Hematopoietic multipotent progenitor cell treated with erythropoietin and hydrocortisone succinate and interleukin-3 and kit ligand, for 4 days (in vitro differentiated cells): ENCODE measurements around the gene GRM4.

ENCODE experiments used
- DNase-seq: peaks from one replicate; pipeline ENCODE4 v3.0.0-alpha.2; 2015

The GRM4 gene

GRCh38 chr6:34037151-34037550, 108.7 kb downstream of the GRM4 start:
- no peak for DNase-seq

DNA sequence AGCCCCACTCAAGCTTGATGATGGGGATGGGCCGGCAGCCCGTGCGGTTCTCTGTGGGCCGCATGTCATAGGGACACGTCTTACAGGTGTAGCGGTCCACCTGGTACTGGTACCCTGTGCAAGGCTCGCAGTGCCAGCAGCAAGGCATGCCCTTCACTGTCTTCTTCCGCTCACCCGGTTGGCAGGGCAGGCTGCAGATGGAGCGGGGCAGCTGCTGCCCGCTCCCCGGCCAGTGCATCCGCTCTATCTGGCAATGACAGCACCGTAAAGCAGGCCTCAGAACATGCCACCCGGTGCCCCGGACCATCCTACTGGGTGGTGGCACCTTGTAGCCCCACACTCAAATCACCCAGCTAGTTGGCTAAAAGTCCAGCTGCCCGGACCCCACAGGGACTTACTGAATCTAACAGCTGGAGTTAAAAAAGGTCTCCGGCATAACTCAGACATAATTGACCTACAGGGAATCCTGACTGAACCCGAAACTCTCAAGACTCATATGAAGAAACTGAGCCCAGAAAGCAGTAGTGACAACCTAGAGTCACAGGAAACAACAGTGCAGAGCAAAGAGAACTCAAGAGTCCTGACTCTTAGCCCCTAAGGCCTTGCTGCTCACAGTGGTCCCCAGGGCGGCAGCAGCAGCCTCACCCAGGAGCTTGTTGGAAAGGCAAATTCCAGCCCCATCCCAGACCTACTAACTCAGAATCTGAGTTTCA, 109.4 kb downstream of the GRM4 start:
- DNase-seq: no peak

- no peak for DNase-seq
Measured at GRCh38 chr6:34035704-34036356, 110.1 kb downstream of the GRM4 start.

GRCh38 chr6:34035161-34035560, 110.7 kb downstream of the GRM4 start:
- no peak for DNase-seq

- no peak for DNase-seq
Measured at GRCh38 chr6:34032856-34033255, 113.0 kb downstream of the GRM4 start.

GRCh38 chr6:34031625-34032383, 114.1 kb downstream of the GRM4 start:
- no peak for DNase-seq

- peak; percentile 55 for DNase-seq
Measured at GRCh38 chr6:34030831-34031624, 114.9 kb downstream of the GRM4 start.

GRCh38 chr6:34029489-34030280, 116.2 kb downstream of the GRM4 start:
- DNase-seq: no peak

DNA sequence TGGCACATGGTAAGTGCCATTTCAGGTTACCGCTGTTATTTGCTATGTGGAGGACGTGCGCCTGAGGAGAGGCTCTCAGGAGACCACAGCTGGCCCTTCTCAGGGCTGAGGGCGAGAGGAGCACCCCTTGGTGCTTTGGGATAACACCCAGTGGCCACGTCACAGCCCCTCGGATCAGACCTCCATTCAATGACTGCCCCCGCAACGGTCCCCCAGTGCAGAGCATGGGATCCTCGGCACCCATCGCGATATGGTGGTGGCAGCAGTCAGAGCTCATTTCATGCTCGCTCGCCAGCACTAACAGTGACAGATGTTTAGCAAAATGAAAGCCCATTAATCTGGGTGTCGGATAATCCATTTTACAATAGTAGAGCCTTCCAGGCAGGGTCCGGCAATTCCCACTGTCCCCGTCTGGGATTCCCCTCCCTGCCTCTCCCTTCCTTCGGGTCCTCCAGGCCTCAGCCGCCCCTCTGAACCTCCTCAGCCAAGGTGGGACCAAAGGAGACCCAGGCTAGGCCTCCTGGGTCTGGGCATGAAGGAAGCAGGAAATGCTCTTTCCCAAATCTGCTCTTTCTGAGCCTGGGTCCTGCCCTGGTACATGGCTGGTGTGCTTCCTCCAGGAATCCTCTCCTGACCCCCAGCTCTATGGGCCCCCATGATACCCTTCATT, 117.1 kb downstream of the GRM4 start:
- DNase-seq: no peak

- DNase-seq: no peak
Measured at GRCh38 chr6:34027939-34028441, 117.9 kb downstream of the GRM4 start.

GRCh38 chr6:34027445-34027936, 118.4 kb downstream of the GRM4 start:
- peak; percentile 75 for DNase-seq

- DNase-seq: no peak
Measured at GRCh38 chr6:34025861-34026260, 120.0 kb downstream of the GRM4 start.

DNA sequence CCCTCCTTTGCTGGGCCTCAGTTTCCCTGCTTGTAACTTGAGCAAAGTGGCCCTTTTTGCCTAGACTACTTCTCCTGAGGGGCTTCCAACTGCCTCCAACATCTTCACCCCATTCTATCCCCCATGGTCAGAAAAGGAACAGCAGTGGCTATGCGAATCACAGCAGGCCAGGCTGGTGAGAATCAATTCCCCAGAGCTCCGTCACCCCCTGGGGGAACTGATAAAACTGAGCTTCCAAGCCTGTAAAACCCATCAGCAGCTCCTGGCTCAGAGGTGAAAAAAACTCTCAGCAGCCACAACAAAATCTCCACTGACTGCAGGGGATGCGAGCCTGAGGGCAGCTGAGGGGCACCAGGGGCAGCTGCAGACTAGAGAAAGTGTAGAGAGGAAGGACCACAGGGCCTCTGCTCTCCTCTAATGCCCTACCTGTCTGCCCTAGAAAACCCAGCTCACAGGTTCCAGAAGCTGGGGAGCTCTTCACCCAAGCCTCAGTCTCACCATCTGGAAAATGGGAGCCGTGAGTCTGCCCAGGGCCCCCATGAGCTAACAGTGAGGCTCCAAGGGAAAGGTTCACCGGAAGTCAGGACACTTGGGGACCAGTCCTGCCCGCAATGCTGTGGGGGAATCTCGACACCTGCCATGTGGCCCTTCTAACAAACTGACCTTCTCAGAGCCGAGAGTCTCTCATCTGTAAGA, 120.6 kb downstream of the GRM4 start:
- peak; percentile 10 for DNase-seq

- DNase-seq: no peak
Measured at GRCh38 chr6:34022873-34023255, 123.0 kb downstream of the GRM4 start.

- peak; percentile 27 for DNase-seq
Measured at GRCh38 chr6:34022250-34022872, 123.5 kb downstream of the GRM4 start.

DNA sequence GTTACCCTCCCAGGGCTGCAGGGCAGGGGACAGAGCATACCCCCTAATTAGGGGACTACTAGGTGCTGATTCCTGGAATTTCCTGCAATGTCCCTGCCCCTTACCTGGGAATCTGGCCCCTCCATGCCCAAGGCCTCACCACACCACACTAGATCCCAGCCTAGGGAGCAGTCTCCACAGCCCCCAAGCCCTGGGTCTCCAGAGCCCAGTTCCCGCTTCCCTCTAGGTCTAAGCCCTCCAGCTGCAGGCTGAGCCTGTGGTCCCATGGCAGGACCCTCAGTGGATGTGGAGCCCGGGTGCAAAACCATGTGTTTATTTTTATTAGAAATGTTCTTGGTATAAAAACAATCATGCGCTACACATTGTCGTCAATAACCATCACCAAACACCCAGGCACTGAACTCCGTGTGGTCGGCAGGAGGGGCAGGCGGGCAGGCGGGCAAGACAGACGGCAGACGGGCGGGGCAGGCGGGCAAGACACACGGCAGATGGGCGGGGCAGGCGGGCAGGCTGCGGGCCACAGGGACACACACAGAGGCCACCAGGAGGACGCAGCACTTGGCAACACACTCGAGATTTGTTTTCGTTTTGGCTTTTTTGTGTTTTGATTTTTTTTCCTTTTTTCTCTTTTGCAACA, 124.2 kb downstream of the GRM4 start:
- DNase-seq: peak; percentile 18

DNA sequence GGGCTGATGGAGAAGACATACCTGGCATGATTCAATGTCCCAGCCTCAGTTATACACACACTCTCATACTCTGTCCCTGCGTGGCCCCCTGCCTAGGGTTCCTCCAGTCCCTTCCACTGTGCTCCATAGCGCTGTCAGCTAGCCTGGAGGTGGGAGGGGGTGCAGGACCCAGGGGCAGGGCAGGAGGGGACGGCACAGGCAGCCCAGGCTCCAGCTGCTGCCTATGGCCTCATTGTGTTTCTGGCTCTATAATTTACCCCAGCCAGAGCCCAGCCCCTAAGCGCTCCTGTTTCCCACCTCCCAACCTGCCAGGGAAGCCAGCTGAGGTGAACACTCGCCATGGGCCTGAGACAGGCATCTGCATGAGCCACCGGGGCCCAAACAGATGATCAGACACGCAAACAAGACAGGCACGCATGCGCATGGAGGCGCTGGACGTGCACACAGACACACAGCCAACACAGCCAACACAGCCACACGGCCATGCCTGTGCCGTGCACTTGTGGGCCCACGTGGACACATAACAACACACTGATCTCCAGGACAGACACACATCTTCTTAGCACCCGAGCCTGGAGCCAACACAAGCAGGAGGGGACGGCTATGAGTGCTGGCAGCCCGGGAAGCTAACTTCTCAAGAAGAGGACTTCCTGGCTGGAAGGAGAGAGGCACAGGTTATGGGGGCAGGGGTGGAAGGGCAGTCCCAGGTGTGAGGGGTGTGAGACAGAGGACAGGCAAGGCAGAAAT, 124.9 kb downstream of the GRM4 start:
- no peak for DNase-seq

DNA sequence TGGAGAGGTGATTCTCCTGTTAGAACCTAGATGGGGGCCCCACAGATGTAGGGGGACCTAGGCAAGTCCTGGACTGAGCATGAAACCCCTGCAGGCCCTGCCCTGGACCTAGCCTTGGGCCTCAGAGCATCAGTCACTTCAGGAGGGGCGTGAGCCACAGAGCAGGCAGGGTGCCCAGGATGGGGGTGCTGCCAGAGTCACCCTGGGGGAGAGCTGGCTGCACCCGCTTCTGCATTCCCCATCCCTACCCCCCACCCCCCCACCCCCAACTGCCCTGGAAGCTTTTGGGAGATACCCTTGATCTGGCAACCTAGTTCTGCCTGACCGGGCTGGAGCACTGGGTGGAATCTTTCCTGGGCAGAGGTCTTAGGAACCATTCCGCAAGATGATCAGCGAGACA, 125.6 kb downstream of the GRM4 start:
- no peak for DNase-seq
